Effector memory CD4-positive, alpha-beta T cell (primary cell): ENCODE results near the gene FOXD4L4.
"Not testable (repeated sequence)": the region's sequence is repeated elsewhere in the genome, so short reads cannot be mapped to it uniquely, and the experiment has no call there.

Experiments used
- DNase-seq, 3 donors: peaks; one replicate each; pipeline ENCODE4 v3.0.0-alpha.2; 2020
- H3K27ac ChIP-seq: 2 replicates; pipeline ENCODE4 v1.7.0; 2013; ENCODE audit warnings: mild to moderate bottlenecking, low read length, moderate library complexity; ENCODE audit not compliant: insufficient read depth, poor library complexity, severe bottlenecking
- H3K27me3 ChIP-seq: replicated peaks from 2 replicates; pipeline ENCODE4 v1.7.0; 2013; ENCODE audit warnings: mild to moderate bottlenecking, low read length; ENCODE audit not compliant: insufficient read depth, control insufficient read depth, poor library complexity, severe bottlenecking
- H3K36me3 ChIP-seq: 2 replicates; pipeline ENCODE4 v1.7.0; 2013; ENCODE audit warnings: mild to moderate bottlenecking, low read length, moderate library complexity; ENCODE audit not compliant: control insufficient read depth, insufficient read depth
- H3K4me1 ChIP-seq: 2 replicates; pipeline ENCODE4 v1.7.0; 2013; ENCODE audit warnings: low read length, mild to moderate bottlenecking; ENCODE audit not compliant: control insufficient read depth, insufficient read depth, poor library complexity, severe bottlenecking
- H3K4me3 ChIP-seq: 2 replicates; pipeline ENCODE4 v1.7.0; 2013; ENCODE audit warnings: low read length, low read depth, mild to moderate bottlenecking; ENCODE audit not compliant: insufficient read depth, poor library complexity, severe bottlenecking
- H3K9me3 ChIP-seq: 2 replicates; pipeline ENCODE4 v1.7.0; 2013; ENCODE audit warnings: mild to moderate bottlenecking, low read length, moderate library complexity; ENCODE audit not compliant: control insufficient read depth
- total RNA-seq, 3 donors: gene quantifications; one replicate each; lab custom pipeline; 2026; lab: John Stamatoyannopoulos, UW

The FOXD4L4 gene
- total RNA-seq: 0 reads per million in 3 donors

DNA sequence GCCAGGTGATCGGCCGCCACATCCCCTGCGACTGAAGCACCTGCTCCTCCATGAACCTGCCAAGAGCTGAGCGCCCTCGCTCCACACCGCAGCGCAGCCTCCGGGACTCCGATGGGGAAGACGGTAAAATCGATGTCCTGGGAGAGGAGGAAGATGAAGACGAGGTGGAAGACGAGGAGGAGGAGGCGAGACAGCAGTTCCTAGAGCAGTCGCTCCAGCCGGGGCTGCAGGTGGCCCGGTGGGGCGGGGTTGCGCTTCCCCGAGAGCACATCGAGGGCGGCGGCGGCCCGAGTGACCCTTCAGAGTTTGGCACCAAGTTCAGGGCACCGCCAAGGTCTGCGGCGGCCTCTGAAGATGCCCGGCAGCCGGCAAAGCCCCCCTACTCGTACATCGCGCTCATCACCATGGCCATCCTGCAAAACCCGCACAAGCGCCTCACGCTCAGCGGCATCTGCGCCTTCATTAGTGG is at the start of gene FOXD4L4:
Gene FOXD4L4 (plus strand): TSS at position 51 of the 469 bp plus-strand sequence. CDS start 0 bp downstream, at position 51.
- H3K4me3 ChIP-seq, DNase-seq, H3K27ac ChIP-seq: not testable (repeated sequence)

GRCh38 chr9:65703550-65703949 is 33.4 kb upstream of the FOXD4L4 start:
- H3K36me3 ChIP-seq, H3K27me3 ChIP-seq, H3K4me1 ChIP-seq, H3K4me3 ChIP-seq, DNase-seq, H3K27ac ChIP-seq, H3K9me3 ChIP-seq: not testable (repeated sequence)

More for the DNA sequence above, at the start of gene FOXD4L4:
- H3K4me1 ChIP-seq, H3K27me3 ChIP-seq, H3K9me3 ChIP-seq, H3K36me3 ChIP-seq: not testable (repeated sequence)

DNA sequence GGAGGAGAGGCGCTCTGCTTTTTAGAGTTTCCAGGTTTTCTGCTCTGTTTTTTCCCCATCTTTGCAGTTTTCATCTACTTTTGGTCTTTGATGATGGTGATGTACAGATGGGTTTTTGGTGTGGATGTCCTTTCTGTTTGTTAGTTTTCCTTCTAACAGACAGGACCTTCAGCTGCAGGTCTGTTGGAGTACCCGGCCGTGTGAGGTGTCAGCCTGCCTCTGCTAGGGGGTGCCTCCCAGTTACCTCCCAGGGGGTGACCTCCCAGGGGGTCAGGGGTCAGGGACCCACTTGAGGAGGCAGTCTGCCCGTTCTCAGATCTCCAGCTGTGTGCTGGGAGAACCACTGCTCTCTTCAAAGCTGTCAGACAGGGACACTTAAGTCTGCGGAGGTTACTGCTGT is 22.5 kb upstream of the FOXD4L4 start:
- H3K27ac ChIP-seq, H3K4me3 ChIP-seq, H3K4me1 ChIP-seq, H3K36me3 ChIP-seq, H3K27me3 ChIP-seq, DNase-seq, H3K9me3 ChIP-seq: not testable (repeated sequence)

GRCh38 chr9:65738133-65738532 is 1.2 kb downstream of the FOXD4L4 start:
- H3K4me3 ChIP-seq, DNase-seq, H3K27me3 ChIP-seq, H3K4me1 ChIP-seq, H3K9me3 ChIP-seq, H3K27ac ChIP-seq, H3K36me3 ChIP-seq: not testable (repeated sequence)
